Measurements from ENCODE around the gene ISG20. TPM values are rescaled to one million over a fixed set of nuclear protein-coding genes. Genes with fewer than 3 reads are reported as not detected.

ISG20 gene
- total RNA-seq, 1 donor from 2014 or later = 87.1 TPM

GRCh38 chr15:88652456-88653199, 13.8 kb downstream of the ISG20 start:
- no peak overlapping the region for H3K4me3 Mint-ChIP-seq
- H3K27me3 Mint-ChIP-seq = no peaks in the 10 kb centered on the region
- TF ChIP-seq CTCF (IDR thresholded peaks at IDR 0.05) = no peak
- H3K36me3 Mint-ChIP-seq (ENCODE audit: low read depth) = peaks cover 46% of the 10 kb centered on the region
- intact Hi-C loops (cut with micrococcal nuclease) = no loop called here
- H3K4me1 Mint-ChIP-seq = peaks cover 91% of the 10 kb centered on the region
- CTCF ChIA-PET = no interaction called here
- peak overlapping the region; percentile 77 for H3K27ac Mint-ChIP-seq
- no peaks in the 10 kb centered on the region for H3K9me3 Mint-ChIP-seq
- ATAC-seq (ENCODE audit: low read depth) (no peak), DNase-seq (peak; percentile 12)
- POLR2A ChIA-PET = no interaction called here

- ATAC-seq (ENCODE audit: low read depth) (no peak), DNase-seq (peak; percentile 12)
- no peaks in the 10 kb centered on the region for H3K9me3 Mint-ChIP-seq
- peaks cover 38% of the 10 kb centered on the region for H3K36me3 Mint-ChIP-seq (ENCODE audit: low read depth)
- intact Hi-C loops (cut with micrococcal nuclease) = no loop called here
- POLR2A ChIA-PET = interaction anchor here (1.0 kb wide), 1 partner anchor 8 kb away, joined by 4 read pairs; no protein-coding TSS in a partner anchor
- H3K27ac Mint-ChIP-seq = peak overlapping the region; percentile 77
- H3K4me3 Mint-ChIP-seq = no peak overlapping the region
- H3K4me1 Mint-ChIP-seq = peaks cover 91% of the 10 kb centered on the region
- CTCF ChIA-PET = interaction anchor here (9.3 kb wide), 1 partner anchor 29 kb away, joined by 79 read pairs; no protein-coding TSS in a partner anchor
- TF ChIP-seq CTCF (IDR thresholded peaks at IDR 0.05) = no peak
- H3K27me3 Mint-ChIP-seq = no peaks in the 10 kb centered on the region
These were observed 14.6 kb downstream of the ISG20 start for GRCh38 chr15:88653200-88654064.

GRCh38 chr15:88654430-88655102, 15.8 kb downstream of the ISG20 start:
- DNase-seq (peak; percentile 12), ATAC-seq (ENCODE audit: low read depth) (no peak)
- ChIA-PET CTCF (interaction anchor here (1.3 to 9.3 kb wide), 3 partner anchors 10 to 30 kb away, joined by 3 to 79 read pairs (median 3); no protein-coding TSS in a partner anchor), POLR2A (interaction anchor here (1.0 to 4.7 kb wide), 3 partner anchors 9 to 29 kb away, joined by 4 to 42 read pairs (median 9); no protein-coding TSS in a partner anchor)
- no peak for TF ChIP-seq CTCF (IDR thresholded peaks at IDR 0.05)
- H3K27me3 Mint-ChIP-seq = no peaks in the 10 kb centered on the region
- intact Hi-C loops (cut with micrococcal nuclease) = loop anchor here (5.0 kb wide), 1 partner anchor 48 kb away; no protein-coding TSS in a partner anchor
- H3K4me3 Mint-ChIP-seq = no peak overlapping the region
- peaks cover 89% of the 10 kb centered on the region for H3K4me1 Mint-ChIP-seq
- peaks cover 31% of the 10 kb centered on the region for H3K36me3 Mint-ChIP-seq (ENCODE audit: low read depth)
- H3K27ac Mint-ChIP-seq = peak overlapping the region; percentile 61
- no peaks in the 10 kb centered on the region for H3K9me3 Mint-ChIP-seq

- H3K9me3 Mint-ChIP-seq = no peaks in the 10 kb centered on the region
- ChIA-PET POLR2A (interaction anchor here (1.8 to 4.7 kb wide), 4 partner anchors 8 to 34 kb away, joined by 9 to 42 read pairs (median 15); partner anchors contain the start of gene AEN), CTCF (interaction anchor here (1.3 to 9.3 kb wide), 3 partner anchors 9 to 31 kb away, joined by 3 to 79 read pairs (median 3); no protein-coding TSS in a partner anchor)
- peaks cover 29% of the 10 kb centered on the region for H3K36me3 Mint-ChIP-seq (ENCODE audit: low read depth)
- no peaks in the 10 kb centered on the region for H3K27me3 Mint-ChIP-seq
- DNase-seq = peak; percentile 15
- intact Hi-C loops (cut with micrococcal nuclease) = loop anchor here (5.0 kb wide), 1 partner anchor 47 kb away; no protein-coding TSS in a partner anchor
- H3K27ac Mint-ChIP-seq = peak overlapping the region; percentile 80
- H3K4me1 Mint-ChIP-seq = peaks cover 86% of the 10 kb centered on the region
- ATAC-seq (ENCODE audit: low read depth) = no peak
- no peak for TF ChIP-seq CTCF (IDR thresholded peaks at IDR 0.05)
- H3K4me3 Mint-ChIP-seq = no peak overlapping the region
These were observed 16.3 kb downstream of the ISG20 start for GRCh38 chr15:88655103-88655553.
